ENCODE results near the gene NPHP4. TPM values are rescaled to one million over a fixed set of nuclear protein-coding genes. Genes with fewer than 3 reads are reported as not detected.

The NPHP4 gene
- polyA plus RNA-seq, 2 of the 4 experiments (the other 2 are of a cell fraction): 2.9 to 5.1 TPM

GRCh38 chr1:6041432-6042062 is 49.3 kb upstream of the NPHP4 start:
- no peak for FAIRE-seq

GRCh38 chr1:6040861-6041415 is 48.7 kb upstream of the NPHP4 start:
- no peak for DNase-seq (ENCODE audit: low read depth in 1 of 2, low spot score in 1 of 2)
- Histone ChIP-seq H3K9me3 (no peaks in the 10 kb centered on the region), H3K27ac (no peak overlapping the region), H3K4me3 (no peak overlapping the region), H3K4me1 (no peaks in the 10 kb centered on the region), H3K4me2 (no peak overlapping the region)
- ATAC-seq: peak in 1 of 2 experiments; percentile 44; a peak in 3 of 6 replicates
- FAIRE-seq: no peak
- TF ChIP-seq REST (IDR thresholded peaks at IDR 0.05) (no peak), BCL3 (IDR thresholded peaks at IDR 0.05) (no peak), CBX2 (IDR thresholded peaks at IDR 0.05; ENCODE audit: borderline replicate concordance, low read depth) (no peak), PBX3 (IDR thresholded peaks at IDR 0.05) (no peak), MYC (IDR thresholded peaks at IDR 0.05; ENCODE audit: borderline replicate concordance, low read length) (no peak), RNF2 (IDR thresholded peaks at IDR 0.05; ENCODE audit: borderline replicate concordance, low read depth) (no peak), HOXB13 (CRISPR knock-in tag; IDR thresholded peaks at IDR 0.05; ENCODE audit: low read depth) (no peak), SREBF2 (IDR thresholded peaks at IDR 0.05) (no peak), HDAC2 (IDR thresholded peaks at IDR 0.05) (no peak), GATA3 (IDR thresholded peaks at IDR 0.05; ENCODE audit: borderline replicate concordance) (no peak), MAZ (IDR thresholded peaks at IDR 0.05; ENCODE audit: borderline replicate concordance, low read depth, low read length) (no peak), NPAS2 (CRISPR knock-in tag; IDR thresholded peaks at IDR 0.05; ENCODE audit: borderline replicate concordance) (no peak), EHMT2 (IDR thresholded peaks at IDR 0.05; ENCODE audit: low read depth) (no peak)
- ChIA-PET CTCF (no interaction called here), POLR2A (no interaction called here)
- WGBS (ENCODE audit: missing lambda C conversion rate): 90% methylated on average over 18 of the region's 22 CpGs

More at GRCh38 chr1:6041432-6042062, 49.3 kb upstream of the NPHP4 start:
- H3K4me1 ChIP-seq: no peaks in the 10 kb centered on the region
- DNase-seq (ENCODE audit: low read depth in 1 of 2, low spot score in 1 of 2) (peak; percentile 19 to 38), ATAC-seq (peak; percentile 21 to 89; a peak in 3 of 6 replicates)
- no peak for TF ChIP-seq POLR2A (IDR thresholded peaks at IDR 0.05; ENCODE audit: low read length)
- TF ChIP-seq CHD2 (IDR thresholded peaks at IDR 0.05; ENCODE audit: low read length, partially characterized antibody): no peak
- TF ChIP-seq RAD21 (conservative IDR thresholded peaks at IDR 0.05 in 1 of 2, IDR thresholded peaks at IDR 0.05 in 1 of 2): peak in 1 of 2 experiments; percentile 42; a peak in 2 of 5 replicates
- TF ChIP-seq CTCF (IDR thresholded peaks at IDR 0.05): peak; percentile 30
- POLR2A ChIA-PET: no interaction called here
- no peak overlapping the region for H3K4me2 ChIP-seq
- WGBS (ENCODE audit: missing lambda C conversion rate): 72% methylated on average over 8 of the region's 20 CpGs
- H3K27ac ChIP-seq: no peak overlapping the region
- CTCF ChIA-PET: interaction anchor here (0.6 kb wide), 1 partner anchor 19 kb away, joined by 4 read pairs; no protein-coding TSS in a partner anchor
- no peak overlapping the region for H3K4me3 ChIP-seq
- H3K9me3 ChIP-seq: no peaks in the 10 kb centered on the region
